Measurements from ENCODE around the gene FCAMR. TPM values are rescaled to one million over a fixed set of nuclear protein-coding genes. Genes with fewer than 3 reads are reported as not detected.

The FCAMR gene
- total RNA-seq, 4 donors from 2014 or later: 0.37 to 2.4 (median 0.64) TPM; not detected in 1

DNA sequence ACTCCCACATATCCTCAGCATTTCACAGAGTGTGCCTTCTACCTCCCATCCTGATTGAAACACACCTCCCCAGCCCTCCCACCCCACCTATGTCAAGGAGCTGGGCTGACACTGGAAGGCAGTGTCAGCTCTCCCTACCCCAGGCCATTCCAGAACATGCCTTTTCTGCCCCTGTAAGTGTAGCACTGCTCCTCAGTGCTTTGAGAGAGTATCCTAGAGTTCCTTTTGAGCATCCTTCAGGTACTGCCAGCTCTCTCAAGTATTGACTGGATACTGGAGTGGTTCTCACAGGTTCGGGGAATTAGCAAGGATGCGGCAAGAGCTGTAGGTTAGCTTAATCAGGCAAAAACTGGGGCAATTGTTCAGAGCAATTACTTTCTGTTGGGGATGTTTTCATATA, 40.5 kb upstream of the FCAMR start:
- H3K36me3 ChIP-seq: no peaks in the 10 kb centered on the region
- no peaks in the 10 kb centered on the region for H3K9me3 ChIP-seq
- intact Hi-C loops (cut with DNase I; ENCODE audit: low total_unique reads): no loop called here
- no peak overlapping the region for H3K27ac ChIP-seq
- in situ Hi-C loops (cut with MboI; ENCODE audit: low pct_ligation_motif_present in 1 of 4, low pct_unique_long_range_greater_than_20kb in 1 of 4, low sequenced_read_pairs in 3 of 4): no loop called here
- no peak overlapping the region for H3K4me3 ChIP-seq
- H3K4me1 ChIP-seq: peaks cover 0 to 16% (median 6%) of the 10 kb centered on the region in 4 donors
- TF ChIP-seq POLR2AphosphoS5 (IDR thresholded peaks at IDR 0.05) (no peak), POLR2A (IDR thresholded peaks at IDR 0.05) (no peak), EP300 (IDR thresholded peaks at IDR 0.05; ENCODE audit: low read depth) (no peak)
- TF ChIP-seq, protein P1, sequence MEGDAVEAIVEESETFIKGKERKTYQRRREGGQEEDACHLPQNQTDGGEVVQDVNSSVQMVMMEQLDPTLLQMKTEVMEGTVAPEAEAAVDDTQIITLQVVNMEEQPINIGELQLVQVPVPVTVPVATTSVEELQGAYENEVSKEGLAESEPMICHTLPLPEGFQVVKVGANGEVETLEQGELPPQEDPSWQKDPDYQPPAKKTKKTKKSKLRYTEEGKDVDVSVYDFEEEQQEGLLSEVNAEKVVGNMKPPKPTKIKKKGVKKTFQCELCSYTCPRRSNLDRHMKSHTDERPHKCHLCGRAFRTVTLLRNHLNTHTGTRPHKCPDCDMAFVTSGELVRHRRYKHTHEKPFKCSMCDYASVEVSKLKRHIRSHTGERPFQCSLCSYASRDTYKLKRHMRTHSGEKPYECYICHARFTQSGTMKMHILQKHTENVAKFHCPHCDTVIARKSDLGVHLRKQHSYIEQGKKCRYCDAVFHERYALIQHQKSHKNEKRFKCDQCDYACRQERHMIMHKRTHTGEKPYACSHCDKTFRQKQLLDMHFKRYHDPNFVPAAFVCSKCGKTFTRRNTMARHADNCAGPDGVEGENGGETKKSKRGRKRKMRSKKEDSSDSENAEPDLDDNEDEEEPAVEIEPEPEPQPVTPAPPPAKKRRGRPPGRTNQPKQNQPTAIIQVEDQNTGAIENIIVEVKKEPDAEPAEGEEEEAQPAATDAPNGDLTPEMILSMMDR (IDR thresholded peaks at IDR 0.05): no peak
- no peak for DNase-seq
- WGBS, 2 donors (ENCODE audit: low coverage in 1 of 2): 90% methylated on average over 2 of the region's 2 CpGs; no CpG with 5 or more reads in 1 of the 2 donors
- H3K27me3 ChIP-seq: no peaks in the 10 kb centered on the region

DNA sequence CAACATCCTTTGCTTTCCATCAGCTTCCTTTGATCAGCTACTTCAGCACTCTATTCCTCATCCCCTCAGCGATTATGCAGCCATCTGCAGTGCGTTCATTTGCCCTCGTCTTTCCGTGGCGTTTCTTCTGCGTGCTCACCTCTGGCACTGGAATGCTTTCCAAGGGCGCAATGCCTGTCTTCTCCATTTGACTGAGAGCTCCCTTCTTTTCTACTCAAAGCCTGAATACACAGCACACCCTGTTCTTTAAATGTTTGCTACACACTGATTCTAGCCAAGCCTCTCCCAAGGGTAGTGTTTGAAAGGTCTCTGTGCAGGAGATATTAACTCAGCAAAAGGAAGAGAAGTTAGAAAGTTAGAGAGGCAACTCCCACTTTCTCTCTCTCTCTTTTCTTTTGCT, 39.7 kb upstream of the FCAMR start:
- no peak for DNase-seq
- WGBS, 2 donors (ENCODE audit: low coverage in 1 of 2): 38 to 64% methylated on average over 6 to 7 of the region's 7 CpGs
- in situ Hi-C loops (cut with MboI; ENCODE audit: low pct_ligation_motif_present in 1 of 4, low pct_unique_long_range_greater_than_20kb in 1 of 4, low sequenced_read_pairs in 3 of 4): no loop called here
- H3K27ac ChIP-seq: peak overlapping the region in 1 of 4 donors; percentile 18
- intact Hi-C loops (cut with DNase I; ENCODE audit: low total_unique reads): no loop called here
- no peak overlapping the region for H3K4me3 ChIP-seq
- H3K27me3 ChIP-seq: no peaks in the 10 kb centered on the region
- H3K9me3 ChIP-seq: no peaks in the 10 kb centered on the region
- H3K4me1 ChIP-seq: peaks cover 0 to 20% (median 9%) of the 10 kb centered on the region in 4 donors
- no peaks in the 10 kb centered on the region for H3K36me3 ChIP-seq
- TF ChIP-seq POLR2AphosphoS5 (IDR thresholded peaks at IDR 0.05): no peak
- TF ChIP-seq, protein P1 (IDR thresholded peaks at IDR 0.05): no peak
- no peak for TF ChIP-seq EP300 (IDR thresholded peaks at IDR 0.05; ENCODE audit: low read depth)
- TF ChIP-seq POLR2A (IDR thresholded peaks at IDR 0.05): no peak

DNA sequence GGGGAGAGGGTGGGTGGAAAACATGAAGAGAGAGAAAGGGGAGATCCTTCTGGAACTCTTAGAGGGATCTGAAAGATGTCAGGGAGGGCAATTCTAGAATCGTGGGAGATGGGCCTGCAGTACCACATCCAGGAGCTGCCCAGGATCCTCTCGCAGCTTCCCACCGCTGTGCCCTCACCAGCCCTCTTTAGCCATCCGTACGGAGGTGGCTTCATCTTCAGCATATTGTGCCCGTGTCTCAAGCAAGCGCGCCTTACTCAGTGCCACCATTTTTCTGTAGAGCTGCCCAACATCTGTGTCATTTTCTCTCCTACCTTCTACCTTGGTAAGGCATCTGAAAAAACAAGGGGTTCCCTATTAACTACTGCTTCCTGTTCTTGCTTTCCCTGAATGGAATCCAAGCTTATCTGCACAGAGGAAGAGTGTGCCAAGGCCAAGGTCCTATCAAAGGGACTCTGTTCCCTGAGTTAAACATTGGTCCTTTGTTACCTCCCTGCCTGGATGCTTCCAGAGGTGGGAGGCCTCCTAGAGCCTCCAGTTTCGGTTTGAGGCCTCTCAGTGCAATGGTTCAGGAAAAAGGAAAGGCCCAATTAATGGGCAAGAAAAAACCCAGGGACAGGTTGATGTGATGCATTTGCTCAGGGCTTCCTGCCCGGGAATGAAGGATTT, 39.1 kb upstream of the FCAMR start:
- no peak overlapping the region for H3K4me3 ChIP-seq
- intact Hi-C loops (cut with DNase I; ENCODE audit: low total_unique reads): no loop called here
- H3K36me3 ChIP-seq: no peaks in the 10 kb centered on the region
- H3K4me1 ChIP-seq: peaks cover 0 to 24% (median 11%) of the 10 kb centered on the region in 4 donors
- no peaks in the 10 kb centered on the region for H3K9me3 ChIP-seq
- no peaks in the 10 kb centered on the region for H3K27me3 ChIP-seq
- WGBS, 2 donors (ENCODE audit: low coverage in 1 of 2): 87 to 95% methylated on average over 7 to 10 of the region's 10 CpGs
- DNase-seq: no peak
- in situ Hi-C loops (cut with MboI; ENCODE audit: low pct_ligation_motif_present in 1 of 4, low pct_unique_long_range_greater_than_20kb in 1 of 4, low sequenced_read_pairs in 3 of 4): no loop called here
- TF ChIP-seq EP300 (IDR thresholded peaks at IDR 0.05; ENCODE audit: low read depth) (no peak), POLR2A (IDR thresholded peaks at IDR 0.05) (no peak), POLR2AphosphoS5 (IDR thresholded peaks at IDR 0.05) (no peak)
- TF ChIP-seq, protein P1 (IDR thresholded peaks at IDR 0.05): no peak
- H3K27ac ChIP-seq: peak overlapping the region in 1 of 4 donors; percentile 18

DNA sequence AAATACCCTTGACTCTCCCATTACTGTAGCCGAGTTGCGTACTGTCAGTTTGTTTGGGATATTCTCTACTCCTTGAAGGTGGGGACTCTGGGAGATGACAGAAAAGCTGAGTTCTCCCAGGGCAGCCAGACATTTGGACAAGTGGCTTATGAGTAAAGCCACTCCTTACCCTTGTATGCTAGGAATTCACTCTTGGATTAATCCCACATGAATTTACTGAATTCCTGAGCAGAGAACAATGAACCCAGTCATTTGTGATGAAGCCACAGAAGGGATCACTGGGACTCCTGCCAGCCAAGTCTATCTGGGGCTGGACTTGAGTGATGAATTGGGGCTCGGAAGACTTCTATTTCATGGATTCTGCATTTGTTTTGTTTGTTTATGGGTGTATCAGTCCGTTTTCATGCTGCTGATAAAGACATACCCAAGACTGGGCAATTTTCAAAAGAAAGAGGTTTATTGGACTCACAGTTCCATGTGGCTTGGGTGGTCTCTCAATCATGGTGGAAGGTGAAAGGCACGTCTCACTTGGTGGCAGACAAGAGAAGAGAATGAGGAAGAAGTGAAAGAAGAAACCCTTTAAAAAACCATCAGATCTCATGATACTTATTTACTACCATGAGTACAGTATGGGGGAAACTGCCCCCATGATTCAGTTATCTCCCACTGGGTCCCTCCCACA, 37.2 kb upstream of the FCAMR start:
- Histone ChIP-seq H3K36me3 (no peaks in the 10 kb centered on the region), H3K27me3 (no peaks in the 10 kb centered on the region), H3K4me3 (no peak overlapping the region), H3K4me1 (peaks cover 0 to 24% (median 12%) of the 10 kb centered on the region in 4 donors), H3K27ac (no peak overlapping the region), H3K9me3 (no peaks in the 10 kb centered on the region)
- intact Hi-C loops (cut with DNase I; ENCODE audit: low total_unique reads) (no loop called here), in situ Hi-C loops (cut with MboI; ENCODE audit: low pct_ligation_motif_present in 1 of 4, low pct_unique_long_range_greater_than_20kb in 1 of 4, low sequenced_read_pairs in 3 of 4) (no loop called here)
- 69 to 81% methylated on average over 5 of the region's 5 CpGs for WGBS, 2 donors (ENCODE audit: low coverage in 1 of 2)
- TF ChIP-seq, protein P1 (IDR thresholded peaks at IDR 0.05): no peak
- TF ChIP-seq POLR2AphosphoS5 (IDR thresholded peaks at IDR 0.05): no peak
- no peak for TF ChIP-seq POLR2A (IDR thresholded peaks at IDR 0.05)
- no peak for TF ChIP-seq EP300 (IDR thresholded peaks at IDR 0.05; ENCODE audit: low read depth)
- no peak for DNase-seq
